Mammary epithelial cell (primary cell): ENCODE measurements around the gene DDX10.

Experiments
- EZH2 ChIP-seq: IDR thresholded peaks from 2 replicates; pipeline ENCODE4 v1.6.1; 2012; ENCODE audit warnings: low read length, inconsistent platforms, borderline replicate concordance
- TF ChIP-seq, protein P1 (sequence below), 2 donors: IDR thresholded peaks in 1 of 2; conservative IDR thresholded peaks in 1 of 2; 2 replicates each; pipeline ENCODE4 v1.5.1; 2011 to 2012; ENCODE audit warnings: inconsistent platforms in 2 of 2, low read length in 2 of 2, mild to moderate bottlenecking in 2 of 2, control low read depth in 1 of 2, low read depth in 1 of 2; ENCODE audit not compliant: insufficient read depth in 1 of 2; ENCODE audit errors: extremely low read depth in 1 of 2

DNA sequence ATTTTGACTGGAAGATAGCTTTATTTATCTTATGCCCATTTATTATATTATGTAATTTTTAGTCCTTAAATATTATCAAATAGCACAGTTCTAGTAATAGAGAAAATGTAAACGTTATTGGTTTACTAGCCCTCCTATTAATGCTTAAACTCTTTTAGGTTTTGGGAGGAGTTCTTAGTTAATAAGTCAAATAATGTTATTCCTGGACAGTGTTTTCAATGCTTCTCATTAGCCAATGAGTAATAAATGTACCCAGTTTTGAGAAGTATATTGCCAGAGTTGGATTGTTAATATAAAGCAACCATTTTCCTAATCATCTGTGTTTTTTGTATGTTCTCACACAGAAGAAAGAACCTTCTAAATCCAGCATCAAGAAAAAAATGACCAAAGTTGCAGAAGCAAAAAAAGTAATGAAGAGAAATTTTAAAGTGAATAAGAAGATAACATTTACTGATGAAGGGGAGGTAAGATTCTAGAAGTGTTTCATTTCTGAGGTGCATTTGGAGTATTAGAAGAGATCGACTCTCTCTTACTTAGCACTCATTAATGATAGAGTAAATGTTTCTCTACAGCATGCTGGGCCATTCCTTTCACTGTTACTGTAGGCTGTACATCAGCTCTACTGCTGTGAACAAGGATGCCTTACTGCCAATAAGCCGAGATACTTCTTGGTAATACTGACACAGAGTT lies 173.4 kb downstream of the DDX10 start:
- TF ChIP-seq, protein P1, sequence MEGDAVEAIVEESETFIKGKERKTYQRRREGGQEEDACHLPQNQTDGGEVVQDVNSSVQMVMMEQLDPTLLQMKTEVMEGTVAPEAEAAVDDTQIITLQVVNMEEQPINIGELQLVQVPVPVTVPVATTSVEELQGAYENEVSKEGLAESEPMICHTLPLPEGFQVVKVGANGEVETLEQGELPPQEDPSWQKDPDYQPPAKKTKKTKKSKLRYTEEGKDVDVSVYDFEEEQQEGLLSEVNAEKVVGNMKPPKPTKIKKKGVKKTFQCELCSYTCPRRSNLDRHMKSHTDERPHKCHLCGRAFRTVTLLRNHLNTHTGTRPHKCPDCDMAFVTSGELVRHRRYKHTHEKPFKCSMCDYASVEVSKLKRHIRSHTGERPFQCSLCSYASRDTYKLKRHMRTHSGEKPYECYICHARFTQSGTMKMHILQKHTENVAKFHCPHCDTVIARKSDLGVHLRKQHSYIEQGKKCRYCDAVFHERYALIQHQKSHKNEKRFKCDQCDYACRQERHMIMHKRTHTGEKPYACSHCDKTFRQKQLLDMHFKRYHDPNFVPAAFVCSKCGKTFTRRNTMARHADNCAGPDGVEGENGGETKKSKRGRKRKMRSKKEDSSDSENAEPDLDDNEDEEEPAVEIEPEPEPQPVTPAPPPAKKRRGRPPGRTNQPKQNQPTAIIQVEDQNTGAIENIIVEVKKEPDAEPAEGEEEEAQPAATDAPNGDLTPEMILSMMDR (conservative IDR thresholded peaks at IDR 0.05 in 1 of 2, IDR thresholded peaks at IDR 0.05 in 1 of 2; ENCODE audit: extremely low read depth in 1 of 2, insufficient read depth in 1 of 2, low read depth in 1 of 2, low read length in 2 of 2), result no peak
- no peak for TF ChIP-seq EZH2
